Panc1 (cell line): ENCODE measurements around the gene STX1A.
"Not testable (repeated sequence)": the region's sequence is repeated elsewhere in the genome, so short reads cannot be mapped to it uniquely, and the experiment has no call there.

Experiments used
- CTCF ChIP-seq: fragments of 450-650 bp; IDR thresholded peaks from 2 replicates; pipeline ENCODE4 v1.5.1; 2017; ENCODE audit warnings: mild to moderate bottlenecking
- POLR2AphosphoS5 ChIP-seq: IDR thresholded peaks from 2 replicates; pipeline ENCODE4 v1.6.1; 2012; ENCODE audit warnings: mild to moderate bottlenecking, low read depth, low read length, moderate library complexity

DNA sequence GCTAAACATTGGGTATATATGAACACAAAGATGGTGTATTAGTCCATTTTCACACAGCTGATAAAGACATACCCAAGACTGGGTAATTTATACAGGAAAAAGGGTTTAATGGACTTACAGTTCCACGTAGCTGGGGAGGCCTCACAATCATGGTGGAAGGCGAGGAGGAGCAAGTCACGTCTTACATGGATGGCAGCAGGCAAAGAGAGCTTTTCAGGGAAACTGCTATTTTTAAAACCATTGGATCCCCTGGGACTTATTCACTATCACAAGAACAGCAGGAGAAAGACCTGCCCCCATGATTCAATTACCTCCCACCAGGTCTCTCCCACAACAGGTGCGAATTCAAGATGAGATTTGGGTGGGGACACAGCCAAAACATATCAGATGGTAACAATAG lies 64.2 kb downstream of the STX1A start:
- TF ChIP-seq CTCF, POLR2AphosphoS5: not testable (repeated sequence)
